AG20443 (cell line): ENCODE results near the gene FOXD4L6.
"Not testable (repeated sequence)": the region's sequence is repeated elsewhere in the genome, so short reads cannot be mapped to it uniquely, and the experiment has no call there.

Experiments used
- DNase-seq: peaks from one replicate; pipeline ENCODE4 v3.0.0; 2012; ENCODE audit warnings: low spot score, mixed read lengths

Gene FOXD4L6

GRCh38 chr9:41128581-41128980 lies at the start of gene FOXD4L6:
TSS of gene FOXD4L6 (minus strand) at chr9:41128681. CDS start at chr9:41128383, 298 bp downstream.
- not testable (repeated sequence) for DNase-seq

GRCh38 chr9:41174994-41175393 lies 46.5 kb upstream of the FOXD4L6 start:
- DNase-seq = not testable (repeated sequence)

GRCh38 chr9:41150116-41150515 lies 21.6 kb upstream of the FOXD4L6 start:
- DNase-seq = not testable (repeated sequence)

- not testable (repeated sequence) for DNase-seq
These were observed 13.4 kb upstream of the FOXD4L6 start for GRCh38 chr9:41141878-41142277.

- not testable (repeated sequence) for DNase-seq
These were observed 1.6 kb downstream of the FOXD4L6 start for GRCh38 chr9:41126746-41127446.

- not testable (repeated sequence) for DNase-seq
These were observed 2.5 kb downstream of the FOXD4L6 start for GRCh38 chr9:41125936-41126335.

GRCh38 chr9:41125109-41125658 lies 3.3 kb downstream of the FOXD4L6 start:
- not testable (repeated sequence) for DNase-seq

GRCh38 chr9:41124250-41125108 lies 4.0 kb downstream of the FOXD4L6 start:
- not testable (repeated sequence) for DNase-seq

GRCh38 chr9:41123812-41124211 lies 4.7 kb downstream of the FOXD4L6 start:
- not testable (repeated sequence) for DNase-seq

GRCh38 chr9:41123396-41123795 lies 5.1 kb downstream of the FOXD4L6 start:
- not testable (repeated sequence) for DNase-seq

GRCh38 chr9:41120696-41121095 lies 7.8 kb downstream of the FOXD4L6 start:
- DNase-seq = not testable (repeated sequence)

GRCh38 chr9:41119719-41120118 lies 8.8 kb downstream of the FOXD4L6 start:
- DNase-seq = not testable (repeated sequence)

GRCh38 chr9:41119311-41119710 lies 9.2 kb downstream of the FOXD4L6 start:
- not testable (repeated sequence) for DNase-seq

GRCh38 chr9:41113348-41113747 lies 15.1 kb downstream of the FOXD4L6 start:
- DNase-seq = not testable (repeated sequence)

GRCh38 chr9:41111414-41111813 lies 17.1 kb downstream of the FOXD4L6 start:
- not testable (repeated sequence) for DNase-seq

GRCh38 chr9:41110913-41111312 lies 17.6 kb downstream of the FOXD4L6 start:
- not testable (repeated sequence) for DNase-seq

GRCh38 chr9:41109253-41109652 lies 19.2 kb downstream of the FOXD4L6 start:
- not testable (repeated sequence) for DNase-seq

- DNase-seq = not testable (repeated sequence)
These were observed 19.7 kb downstream of the FOXD4L6 start for GRCh38 chr9:41108816-41109215.

GRCh38 chr9:41106472-41107116 lies 21.9 kb downstream of the FOXD4L6 start:
- not testable (repeated sequence) for DNase-seq

GRCh38 chr9:41105557-41106253 lies 22.8 kb downstream of the FOXD4L6 start:
- not testable (repeated sequence) for DNase-seq

- not testable (repeated sequence) for DNase-seq
These were observed 23.9 kb downstream of the FOXD4L6 start for GRCh38 chr9:41104542-41104941.
